Measurements from ENCODE around the gene SUFU. TPM values are rescaled to one million over a fixed set of nuclear protein-coding genes. Genes with fewer than 3 reads are reported as not detected.

The SUFU gene
- total and polyA plus RNA-seq, 9 donors: 4.6 to 19.1 (median 14.2) TPM

DNA sequence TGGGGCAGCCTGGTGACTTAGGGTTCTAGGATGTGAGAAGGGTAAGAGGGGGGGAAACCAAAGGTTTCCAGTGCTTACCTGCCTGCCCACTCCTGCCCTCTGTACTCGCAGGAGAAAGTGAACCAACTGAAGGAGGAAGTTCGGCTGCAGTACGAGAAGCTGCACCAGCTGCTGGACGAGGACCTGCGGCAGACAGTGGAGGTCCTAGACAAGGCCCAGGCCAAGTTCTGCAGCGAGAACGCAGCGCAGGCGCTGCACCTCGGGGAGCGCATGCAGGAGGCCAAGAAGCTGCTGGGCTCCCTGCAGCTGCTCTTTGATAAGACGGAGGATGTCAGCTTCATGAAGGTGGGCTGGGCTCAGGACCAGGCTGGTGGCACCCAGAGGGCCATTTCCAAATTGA lies 151.2 kb downstream of the SUFU start:
- H3K27me3 ChIP-seq: no peaks in the 10 kb centered on the region
- DNase-seq: no peak
- intact Hi-C loops (cut with DNase I): loop anchor here in 1 of 4 donors (10.0 kb wide), 1 partner anchor 50 kb away; no protein-coding TSS in a partner anchor
- no peak for TF ChIP-seq CTCF (IDR thresholded peaks at IDR 0.05)
- no peak for TF ChIP-seq EP300 (IDR thresholded peaks at IDR 0.05)
- no peak for TF ChIP-seq POLR2A (IDR thresholded peaks at IDR 0.05)
- 47 to 82% (median 63%) methylated on average over 12 of the region's 12 CpGs for WGBS, 3 donors
- peaks cover 13% of the 10 kb centered on the region for H3K4me1 ChIP-seq (ENCODE audit: insufficient read depth)
- H3K27ac ChIP-seq: no peak overlapping the region
- H3K4me3 ChIP-seq: no peak overlapping the region
- H3K9me3 ChIP-seq: no peaks in the 10 kb centered on the region
- H3K36me3 ChIP-seq: no peaks in the 10 kb centered on the region

DNA sequence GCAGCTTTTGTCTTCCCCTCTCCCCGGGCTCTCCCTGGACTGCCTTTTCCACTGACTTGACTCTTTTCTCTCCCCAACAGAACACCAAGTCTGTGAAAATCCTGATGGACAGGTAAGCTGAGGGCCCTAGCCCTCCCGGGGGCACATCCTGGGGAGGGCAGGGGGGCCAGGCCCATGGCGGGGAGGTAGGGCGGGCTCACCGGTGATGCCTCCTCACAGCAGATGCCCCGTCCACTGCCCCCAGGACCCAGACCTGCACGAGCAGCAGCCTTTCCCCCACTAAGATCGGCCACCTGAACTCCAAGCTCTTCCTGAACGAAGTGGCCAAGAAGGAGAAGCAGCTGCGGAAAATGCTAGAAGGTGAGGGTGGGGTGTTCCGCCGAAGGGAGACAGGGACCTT lies 152.3 kb downstream of the SUFU start:
- intact Hi-C loops (cut with DNase I): loop anchor here in 1 of 4 donors (10.0 kb wide), 1 partner anchor 49 kb away; no protein-coding TSS in a partner anchor
- no peak for TF ChIP-seq POLR2A (IDR thresholded peaks at IDR 0.05)
- TF ChIP-seq CTCF (IDR thresholded peaks at IDR 0.05): no peak
- no peak for TF ChIP-seq EP300 (IDR thresholded peaks at IDR 0.05)
- no peaks in the 10 kb centered on the region for H3K36me3 ChIP-seq
- no peak overlapping the region for H3K27ac ChIP-seq
- H3K9me3 ChIP-seq: no peaks in the 10 kb centered on the region
- peaks cover 10% of the 10 kb centered on the region for H3K4me1 ChIP-seq (ENCODE audit: insufficient read depth)
- DNase-seq: no peak
- no peak overlapping the region for H3K4me3 ChIP-seq
- WGBS, 3 donors: 67 to 84% (median 75%) methylated on average over 11 to 12 of the region's 12 CpGs
- no peaks in the 10 kb centered on the region for H3K27me3 ChIP-seq

DNA sequence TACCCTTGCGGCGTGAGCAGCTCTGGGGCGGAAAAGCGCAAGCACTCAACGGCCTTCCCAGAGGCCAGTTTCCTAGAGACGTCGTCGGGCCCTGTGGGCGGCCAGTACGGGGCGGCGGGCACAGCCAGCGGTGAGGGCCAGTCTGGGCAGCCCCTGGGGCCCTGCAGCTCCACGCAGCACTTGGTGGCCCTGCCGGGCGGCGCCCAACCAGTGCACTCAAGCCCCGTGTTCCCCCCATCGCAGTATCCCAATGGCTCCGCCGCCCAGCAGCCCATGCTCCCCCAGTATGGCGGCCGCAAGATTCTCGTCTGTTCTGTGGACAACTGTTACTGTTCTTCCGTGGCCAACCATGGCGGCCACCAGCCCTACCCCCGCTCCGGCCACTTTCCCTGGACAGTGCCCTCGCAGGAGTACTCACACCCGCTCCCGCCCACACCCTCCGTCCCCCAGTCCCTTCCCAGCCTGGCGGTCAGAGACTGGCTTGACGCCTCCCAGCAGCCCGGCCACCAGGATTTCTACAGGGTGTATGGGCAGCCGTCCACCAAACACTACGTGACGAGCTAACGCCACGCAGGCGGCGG lies 153.1 kb downstream of the SUFU start:
- peak in 3 of 5 donors; percentile 46 to 56 (median 48) for DNase-seq
- TF ChIP-seq POLR2A (IDR thresholded peaks at IDR 0.05) (no peak), EP300 (IDR thresholded peaks at IDR 0.05) (no peak), CTCF (IDR thresholded peaks at IDR 0.05) (no peak)
- WGBS, 3 donors: 88 to 91% (median 90%) methylated on average over 42 of the region's 42 CpGs
- intact Hi-C loops (cut with DNase I): loop anchor here in 1 of 4 donors (10.0 kb wide), 1 partner anchor 48 kb away; no protein-coding TSS in a partner anchor
- Histone ChIP-seq H3K27me3 (no peaks in the 10 kb centered on the region), H3K4me3 (no peak overlapping the region), H3K9me3 (no peaks in the 10 kb centered on the region), H3K4me1 (ENCODE audit: insufficient read depth) (peaks cover 11% of the 10 kb centered on the region), H3K27ac (peak overlapping the region in 1 of 2 donors; percentile 68), H3K36me3 (no peaks in the 10 kb centered on the region)

DNA sequence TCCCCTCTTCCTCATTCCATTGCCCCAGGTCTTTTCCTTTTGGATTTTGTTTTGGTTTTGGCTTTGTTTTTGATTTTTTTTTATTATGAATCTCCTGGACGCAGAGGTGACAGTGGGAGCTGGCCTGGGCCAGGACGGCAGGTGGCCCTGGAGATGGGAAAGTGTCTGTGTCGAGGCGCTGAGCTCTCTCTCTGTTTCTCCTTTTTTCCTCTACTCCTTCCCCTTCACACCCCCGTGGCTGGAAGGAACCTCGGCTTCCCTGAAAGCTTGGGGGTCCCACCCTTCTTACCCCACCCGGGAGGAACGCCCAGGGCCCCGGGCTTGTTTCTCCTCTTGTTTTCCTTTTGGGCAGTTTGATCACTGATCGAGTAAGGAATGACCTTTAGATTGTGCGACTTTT lies 153.7 kb downstream of the SUFU start:
- no peak overlapping the region for H3K4me3 ChIP-seq
- no peaks in the 10 kb centered on the region for H3K9me3 ChIP-seq
- H3K36me3 ChIP-seq: no peaks in the 10 kb centered on the region
- peaks cover 11% of the 10 kb centered on the region for H3K4me1 ChIP-seq (ENCODE audit: insufficient read depth)
- 29 to 48% (median 43%) methylated on average over 11 of the region's 11 CpGs for WGBS, 3 donors
- H3K27me3 ChIP-seq: no peaks in the 10 kb centered on the region
- intact Hi-C loops (cut with DNase I): loop anchor here in 1 of 4 donors (10.0 kb wide), 1 partner anchor 47 kb away; no protein-coding TSS in a partner anchor
- DNase-seq: no peak
- TF ChIP-seq CTCF (IDR thresholded peaks at IDR 0.05) (no peak), POLR2A (IDR thresholded peaks at IDR 0.05) (no peak), EP300 (IDR thresholded peaks at IDR 0.05) (no peak)
- peak overlapping the region in 1 of 2 donors; percentile 68 for H3K27ac ChIP-seq
